H9 (cell line): Measurements from ENCODE around the gene NSD1. TPM values are rescaled to one million over a fixed set of nuclear protein-coding genes. Genes with fewer than 3 reads are reported as not detected.

ENCODE experiments used
- DNase-seq: peaks from one replicate; pipeline ENCODE4 v3.0.0-alpha.2; 2017
- H2AFZ ChIP-seq: one replicate; pipeline ENCODE4 v1.6.1; 2013; ENCODE audit warnings: mild to moderate bottlenecking, low read length, control low read depth, moderate library complexity
- H2AK5ac ChIP-seq: 2 replicates; pipeline ENCODE4 v1.6.1; 2013; ENCODE audit warnings: low read length, control low read depth, mixed read lengths; ENCODE audit not compliant: insufficient read length
- H2BK120ac ChIP-seq: one replicate; pipeline ENCODE4 v1.6.1; 2013; ENCODE audit warnings: low read depth, mild to moderate bottlenecking, low read length, control low read depth, inconsistent platforms; ENCODE audit not compliant: poor library complexity, severe bottlenecking
- H2BK12ac ChIP-seq: 2 replicates; pipeline ENCODE4 v1.6.1; 2013; ENCODE audit warnings: low read length, control low read depth, mixed read lengths, low read depth; ENCODE audit not compliant: insufficient read length
- H2BK15ac ChIP-seq: 2 replicates; pipeline ENCODE4 v1.6.1; 2013; ENCODE audit warnings: low read depth, low read length, control low read depth
- H2BK20ac ChIP-seq: one replicate; pipeline ENCODE4 v1.6.1; 2013; ENCODE audit warnings: low read depth, mild to moderate bottlenecking, low read length, control low read depth, inconsistent platforms; ENCODE audit not compliant: poor library complexity, severe bottlenecking
- H2BK5ac ChIP-seq: 2 replicates; pipeline ENCODE4 v1.6.1; 2013; ENCODE audit warnings: low read length, control low read depth, mixed read lengths; ENCODE audit not compliant: insufficient read length
- H3K14ac ChIP-seq: 2 replicates; pipeline ENCODE4 v1.6.1; 2013; ENCODE audit warnings: low read length, control low read depth; ENCODE audit not compliant: insufficient read depth
- H3K18ac ChIP-seq: 2 replicates; pipeline ENCODE4 v1.6.1; 2013; ENCODE audit warnings: low read depth, mild to moderate bottlenecking, mixed read lengths, low read length, control low read depth; ENCODE audit not compliant: insufficient read length
- H3K23ac ChIP-seq: 2 replicates; pipeline ENCODE4 v1.6.1; 2013; ENCODE audit warnings: low read length, control low read depth, mixed read lengths, low read depth; ENCODE audit not compliant: insufficient read length
- H3K23me2 ChIP-seq: 2 replicates; pipeline ENCODE4 v1.6.1; 2013; ENCODE audit warnings: low read depth, mild to moderate bottlenecking, mixed read lengths, low read length, control low read depth; ENCODE audit not compliant: insufficient read length, poor library complexity, severe bottlenecking
- H3K27ac ChIP-seq: 2 replicates; pipeline ENCODE4 v1.5.1; 2013; ENCODE audit warnings: low read length, control low read depth, mixed read lengths, low read depth; ENCODE audit not compliant: insufficient read length
- H3K27me3 ChIP-seq: 2 replicates; pipeline ENCODE4 v1.6.1; 2013; ENCODE audit warnings: low read length, control low read depth, inconsistent platforms; ENCODE audit not compliant: insufficient read depth
- H3K4ac ChIP-seq: 2 replicates; pipeline ENCODE4 v1.6.1; 2013; ENCODE audit warnings: low read depth, mild to moderate bottlenecking, control low read depth, inconsistent platforms, low read length, moderate library complexity
- H3K4me1 ChIP-seq: 2 replicates; pipeline ENCODE4 v1.6.1; 2013; ENCODE audit warnings: low read length, control low read depth, inconsistent platforms; ENCODE audit not compliant: insufficient read depth
- H3K4me2 ChIP-seq: 2 replicates; pipeline ENCODE4 v1.6.1; 2013; ENCODE audit warnings: low read length, control low read depth, mixed read lengths; ENCODE audit not compliant: insufficient read length, insufficient read depth
- H3K56ac ChIP-seq: 2 replicates; pipeline ENCODE4 v1.6.1; 2013; ENCODE audit warnings: low read depth, mild to moderate bottlenecking, mixed read lengths, low read length, control low read depth; ENCODE audit not compliant: insufficient read length
- H3K79me1 ChIP-seq: 2 replicates; pipeline ENCODE4 v1.6.1; 2013; ENCODE audit warnings: low read depth, mild to moderate bottlenecking, moderate library complexity, low read length, control low read depth, inconsistent platforms; ENCODE audit not compliant: insufficient read depth, poor library complexity, severe bottlenecking
- H3K79me2 ChIP-seq: 2 replicates; pipeline ENCODE4 v1.6.1; 2013; ENCODE audit warnings: low read length, control low read depth, inconsistent platforms; ENCODE audit not compliant: insufficient read depth
- H3K9ac ChIP-seq: 2 replicates; pipeline ENCODE4 v1.6.1; 2013; ENCODE audit warnings: low read length, control low read depth, mixed read lengths; ENCODE audit not compliant: insufficient read length; ENCODE audit errors: extremely low read depth
- H3K9me3 ChIP-seq: one replicate; pipeline ENCODE4 v1.6.1; 2013; ENCODE audit warnings: low read depth, low read length, inconsistent platforms; ENCODE audit not compliant: control insufficient read depth
- H3T11ph ChIP-seq: one replicate; pipeline ENCODE4 v1.6.1; 2013; ENCODE audit warnings: mild to moderate bottlenecking, low read length, control low read depth, inconsistent platforms
- H4K20me1 ChIP-seq: one replicate; pipeline ENCODE4 v1.6.1; 2013; ENCODE audit not compliant: control insufficient read depth, insufficient read length, insufficient read depth
- H4K5ac ChIP-seq: 2 replicates; pipeline ENCODE4 v1.6.1; 2013; ENCODE audit warnings: low read depth, mild to moderate bottlenecking, mixed read lengths, low read length, control low read depth; ENCODE audit not compliant: insufficient read length
- H4K8ac ChIP-seq: replicated peaks from 2 replicates; pipeline ENCODE4 v1.6.1; 2013; ENCODE audit warnings: low read length, control low read depth, mixed read lengths, low read depth; ENCODE audit not compliant: insufficient read length
- H4K91ac ChIP-seq: 2 replicates; pipeline ENCODE4 v1.6.1; 2013; ENCODE audit warnings: low read depth, mild to moderate bottlenecking, moderate library complexity, mixed read lengths, low read length, control low read depth; ENCODE audit not compliant: insufficient read length
- H3K27ac Mint-ChIP-seq, 3 experiments: 2 replicates in 2 of 3; 3 replicates in 1 of 3; pipeline ENCODE4 v1.8.0; 2020 to 2021; ENCODE audit warnings: mixed read lengths in 3 of 3, mild to moderate bottlenecking in 1 of 3, moderate library complexity in 1 of 3
- H3K27me3 Mint-ChIP-seq: 2 replicates; pipeline ENCODE4 v1.8.0; 2021; ENCODE audit warnings: low read depth, mild to moderate bottlenecking, moderate library complexity, mixed read lengths
- H3K36me3 Mint-ChIP-seq, 3 experiments: 2 replicates in 2 of 3; 3 replicates in 1 of 3; pipeline ENCODE4 v1.8.0; 2020 to 2021; ENCODE audit warnings: low read depth in 3 of 3, mixed read lengths in 3 of 3; ENCODE audit not compliant: insufficient read depth in 1 of 3
- H3K4me1 Mint-ChIP-seq, 2 experiments: 2 replicates each; pipeline ENCODE4 v1.8.0; 2020; ENCODE audit warnings: mixed read lengths in 2 of 2
- H3K4me3 Mint-ChIP-seq, 2 experiments: 2 replicates in 1 of 2; 3 replicates in 1 of 2; pipeline ENCODE4 v1.8.0; 2020 to 2021; ENCODE audit warnings: mild to moderate bottlenecking in 2 of 2, mixed read lengths in 2 of 2, moderate library complexity in 1 of 2
- H3K9me3 Mint-ChIP-seq, 2 experiments: 2 replicates in 1 of 2; 3 replicates in 1 of 2; pipeline ENCODE4 v1.8.0; 2020; ENCODE audit warnings: mild to moderate bottlenecking in 2 of 2, mixed read lengths in 2 of 2, moderate library complexity in 1 of 2
- total RNA-seq: library from RNA; stranded (reverse); gene quantifications from 2 replicates; pipeline ENCODE4 v1.2.1, GENCODE V29; 2021
- TF ChIP-seq, protein P1 (sequence below): fragments of 200-600 bp; sonication (generic); conservative IDR thresholded peaks from 3 replicates; pipeline ENCODE4 v1.8.0; 2021; ENCODE audit warnings: antibody characterized with exemption, mild to moderate bottlenecking

The NSD1 gene
- total RNA-seq, 1 experiment from 2014 or later, result 213 TPM

DNA sequence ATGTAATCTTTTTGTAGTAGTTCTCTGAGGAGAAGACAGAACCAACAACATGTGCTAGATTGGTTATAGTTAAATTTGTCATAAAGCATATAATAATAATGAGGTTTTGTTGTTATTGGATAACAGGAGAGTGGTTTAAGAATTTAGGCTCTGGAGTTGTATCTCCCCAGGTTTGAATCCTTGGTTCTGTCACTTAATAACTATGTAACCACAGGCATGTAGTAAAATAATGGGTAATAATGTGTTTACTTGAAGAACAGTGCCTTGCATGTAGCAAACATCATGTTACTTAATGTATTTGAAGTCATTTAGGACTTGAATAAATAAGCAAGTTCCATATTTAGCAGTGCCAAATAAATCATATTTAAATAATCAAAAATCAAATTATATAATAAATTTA lies 55.8 kb downstream of the NSD1 start:
- DNase-seq, result no peak
- no peak overlapping the region for H4K91ac ChIP-seq
- no peak overlapping the region for H2AK5ac ChIP-seq
- H2BK12ac ChIP-seq, result no peak overlapping the region
- no peak overlapping the region for H3K4ac ChIP-seq
- TF ChIP-seq, protein P1, sequence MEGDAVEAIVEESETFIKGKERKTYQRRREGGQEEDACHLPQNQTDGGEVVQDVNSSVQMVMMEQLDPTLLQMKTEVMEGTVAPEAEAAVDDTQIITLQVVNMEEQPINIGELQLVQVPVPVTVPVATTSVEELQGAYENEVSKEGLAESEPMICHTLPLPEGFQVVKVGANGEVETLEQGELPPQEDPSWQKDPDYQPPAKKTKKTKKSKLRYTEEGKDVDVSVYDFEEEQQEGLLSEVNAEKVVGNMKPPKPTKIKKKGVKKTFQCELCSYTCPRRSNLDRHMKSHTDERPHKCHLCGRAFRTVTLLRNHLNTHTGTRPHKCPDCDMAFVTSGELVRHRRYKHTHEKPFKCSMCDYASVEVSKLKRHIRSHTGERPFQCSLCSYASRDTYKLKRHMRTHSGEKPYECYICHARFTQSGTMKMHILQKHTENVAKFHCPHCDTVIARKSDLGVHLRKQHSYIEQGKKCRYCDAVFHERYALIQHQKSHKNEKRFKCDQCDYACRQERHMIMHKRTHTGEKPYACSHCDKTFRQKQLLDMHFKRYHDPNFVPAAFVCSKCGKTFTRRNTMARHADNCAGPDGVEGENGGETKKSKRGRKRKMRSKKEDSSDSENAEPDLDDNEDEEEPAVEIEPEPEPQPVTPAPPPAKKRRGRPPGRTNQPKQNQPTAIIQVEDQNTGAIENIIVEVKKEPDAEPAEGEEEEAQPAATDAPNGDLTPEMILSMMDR, result no peak
- H3K27ac ChIP-seq, result no peak overlapping the region
- H2BK120ac ChIP-seq, result no peak overlapping the region
- H3K4me2 ChIP-seq, result no peak overlapping the region
- no peaks in the 10 kb centered on the region for H3K4me1 ChIP-seq
- Mint-ChIP-seq H3K27ac (0 out of 7 replicates have a peak overlapping the region, but pooled peaks of 1 of the 3 experiments have one; percentile 70), H3K36me3 (peaks cover 7 to 43% (median 39%) of the 10 kb centered on the region in 3 experiments; a peak in 6 of 7 replicates), H3K9me3 (no peaks in the 10 kb centered on the region), H3K4me3 (no peak overlapping the region), H3K4me1 (peaks cover 0 to 2% of the 10 kb centered on the region in 2 experiments; a peak in 1 of 4 replicates), H3K27me3 (no peaks in the 10 kb centered on the region)
- no peak overlapping the region for H3K23ac ChIP-seq
- no peak overlapping the region for H2BK5ac ChIP-seq
- H2AFZ ChIP-seq, result no peak overlapping the region
- H4K8ac ChIP-seq, result no peak overlapping the region
- H3K27me3 ChIP-seq, result no peaks in the 10 kb centered on the region
- no peaks in the 10 kb centered on the region for H4K20me1 ChIP-seq
- H4K5ac ChIP-seq, result no peak overlapping the region
- H3K79me2 ChIP-seq, result peaks cover 17% of the 10 kb centered on the region; the same call in 1 of the 2 replicates
- H3K14ac ChIP-seq, result no peak overlapping the region
- H3K23me2 ChIP-seq, result no peaks in the 10 kb centered on the region
- no peak overlapping the region for H2BK20ac ChIP-seq
- peaks cover 5% of the 10 kb centered on the region for H3K79me1 ChIP-seq
- H2BK15ac ChIP-seq, result no peak overlapping the region
- H3K18ac ChIP-seq, result no peak overlapping the region
- H3K9me3 ChIP-seq, result no peaks in the 10 kb centered on the region
- H3K56ac ChIP-seq, result no peak overlapping the region
- no peak overlapping the region for H3T11ph ChIP-seq
- H3K9ac ChIP-seq, result no peak overlapping the region
